HTR-8/SVneo (cell line): ENCODE measurements around the gene SCRT2.
"Not testable (repeated sequence)": the region's sequence is repeated elsewhere in the genome, so short reads cannot be mapped to it uniquely, and the experiment has no call there.

Source experiments
- DNase-seq: peaks from one replicate; pipeline ENCODE4 v3.0.0; 2011; ENCODE audit warnings: low spot score, mixed read lengths; ENCODE audit not compliant: insufficient read length
- FAIRE-seq: peaks from 2 replicates; lab custom pipeline; 2011; peaks lifted over from hg19 to GRCh38; lab: Jason Lieb, UNC

Gene SCRT2

GRCh38 chr20:655726-656624, 19.6 kb downstream of the SCRT2 start:
- FAIRE-seq (no peak), DNase-seq (no peak)

DNA sequence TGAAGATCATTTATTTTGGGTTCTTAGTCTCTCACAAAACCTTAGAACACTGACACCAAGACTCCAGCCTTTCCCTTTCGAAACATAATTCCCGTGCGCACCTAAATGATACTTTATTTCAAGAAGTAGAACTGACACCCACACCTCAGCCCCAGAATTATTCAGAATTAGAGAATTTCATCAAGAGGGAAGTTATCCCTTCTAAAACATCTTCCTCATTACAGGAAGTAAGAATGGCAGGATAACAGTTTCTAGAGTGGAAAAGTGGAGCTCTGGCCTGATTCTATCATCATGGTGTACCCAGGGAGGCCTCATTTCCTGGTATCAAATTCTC, 21.2 kb downstream of the SCRT2 start:
- FAIRE-seq (no peak), DNase-seq (no peak)

DNA sequence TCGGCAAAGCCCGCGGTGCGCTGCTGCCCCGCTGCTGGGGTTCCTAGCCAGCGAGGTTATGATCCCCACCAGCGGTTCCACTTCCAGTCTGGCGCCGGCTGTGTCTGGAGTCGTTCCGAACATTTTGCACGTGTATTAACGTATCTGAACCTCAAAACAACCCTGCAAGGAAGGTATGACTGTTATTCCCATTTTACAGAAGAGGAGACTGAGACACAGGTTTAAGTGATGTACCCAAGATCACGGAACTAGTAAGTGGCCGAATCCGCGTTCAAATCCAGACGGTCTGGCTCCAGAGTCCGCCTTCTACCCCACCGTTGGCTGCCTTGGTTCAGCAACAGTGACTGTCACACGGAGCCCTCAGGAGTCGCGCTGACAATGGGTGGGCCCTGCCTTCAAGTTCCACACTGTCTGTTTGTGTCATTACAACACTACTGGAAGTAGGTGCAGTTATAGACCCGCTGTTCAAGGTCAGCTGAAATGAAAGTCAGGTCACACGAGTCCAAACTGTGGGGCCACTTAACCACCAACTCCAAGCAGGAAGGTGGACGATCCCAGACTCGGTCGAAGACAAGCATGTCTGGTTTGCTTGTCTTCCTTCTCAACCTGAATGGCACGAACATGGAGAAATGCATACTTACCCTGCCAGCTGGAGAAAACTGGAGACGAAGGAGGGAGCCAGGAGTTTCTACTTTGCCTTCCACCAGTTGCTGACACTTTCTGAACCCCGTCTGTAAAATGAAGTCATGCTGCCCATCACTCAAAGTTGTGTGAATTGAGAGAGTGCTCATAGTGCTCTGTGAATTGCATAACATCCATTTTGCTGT, 21.8 kb downstream of the SCRT2 start:
- FAIRE-seq = no peak
- DNase-seq = no peak

GRCh38 chr20:653110-653589, 22.5 kb downstream of the SCRT2 start, which contains the start of gene SRXN1:
Gene SRXN1 (minus strand): TSS chr20:653200. CDS start chr20:653185, 15 bp downstream.
- DNase-seq (peak; percentile 93), FAIRE-seq (peak; percentile 42)

- peak; percentile 43 for DNase-seq
- FAIRE-seq = no peak
Measured at GRCh38 chr20:652615-653109, 22.9 kb downstream of the SCRT2 start.

GRCh38 chr20:651713-652614, 23.6 kb downstream of the SCRT2 start:
- no peak for DNase-seq
- no peak for FAIRE-seq

- FAIRE-seq (no peak), DNase-seq (no peak)
Measured at GRCh38 chr20:650954-651353, 24.6 kb downstream of the SCRT2 start.

- FAIRE-seq (no peak), DNase-seq (no peak)
Measured at GRCh38 chr20:650281-650680, 25.3 kb downstream of the SCRT2 start.

GRCh38 chr20:647479-648019, 28.1 kb downstream of the SCRT2 start:
- FAIRE-seq (no peak), DNase-seq (no peak)

GRCh38 chr20:646868-647233, 28.8 kb downstream of the SCRT2 start:
- DNase-seq = no peak
- no peak for FAIRE-seq

DNA sequence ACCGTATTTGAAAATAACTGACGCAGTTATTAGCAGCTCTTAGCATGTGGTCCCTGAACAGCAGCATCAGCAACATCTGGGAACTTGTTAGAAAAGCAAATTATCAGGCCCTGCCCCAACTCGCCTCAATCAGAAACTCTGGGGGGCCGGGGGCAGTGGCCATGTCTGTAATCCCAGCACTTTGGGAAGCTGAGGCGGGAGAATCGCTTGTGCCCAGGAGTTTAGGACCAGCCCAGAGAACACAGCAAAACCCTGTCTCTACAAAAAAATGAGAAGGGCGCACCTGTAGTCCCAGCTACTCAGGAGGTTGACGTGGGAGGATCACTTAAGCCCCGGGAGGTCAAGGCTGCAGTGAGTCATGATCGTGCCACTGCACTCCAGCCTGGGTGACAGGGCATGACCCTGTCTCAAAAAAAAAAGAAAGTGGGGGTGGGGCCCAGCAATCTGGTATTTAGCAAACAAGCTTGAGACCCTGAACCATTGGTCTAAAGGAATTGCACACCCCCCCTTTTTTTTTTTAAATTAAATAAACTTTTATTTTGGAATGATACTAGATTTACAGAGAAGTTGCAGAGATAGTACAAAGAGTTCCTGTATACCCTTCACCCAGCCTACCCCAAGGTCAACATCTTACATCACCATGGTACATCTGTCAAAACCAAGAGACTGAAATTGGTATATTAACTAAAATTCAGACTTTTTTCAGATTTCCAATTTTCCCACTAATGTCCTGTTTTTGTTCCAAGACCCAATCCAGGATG, 29.3 kb downstream of the SCRT2 start:
- FAIRE-seq = no peak
- no peak for DNase-seq

DNA sequence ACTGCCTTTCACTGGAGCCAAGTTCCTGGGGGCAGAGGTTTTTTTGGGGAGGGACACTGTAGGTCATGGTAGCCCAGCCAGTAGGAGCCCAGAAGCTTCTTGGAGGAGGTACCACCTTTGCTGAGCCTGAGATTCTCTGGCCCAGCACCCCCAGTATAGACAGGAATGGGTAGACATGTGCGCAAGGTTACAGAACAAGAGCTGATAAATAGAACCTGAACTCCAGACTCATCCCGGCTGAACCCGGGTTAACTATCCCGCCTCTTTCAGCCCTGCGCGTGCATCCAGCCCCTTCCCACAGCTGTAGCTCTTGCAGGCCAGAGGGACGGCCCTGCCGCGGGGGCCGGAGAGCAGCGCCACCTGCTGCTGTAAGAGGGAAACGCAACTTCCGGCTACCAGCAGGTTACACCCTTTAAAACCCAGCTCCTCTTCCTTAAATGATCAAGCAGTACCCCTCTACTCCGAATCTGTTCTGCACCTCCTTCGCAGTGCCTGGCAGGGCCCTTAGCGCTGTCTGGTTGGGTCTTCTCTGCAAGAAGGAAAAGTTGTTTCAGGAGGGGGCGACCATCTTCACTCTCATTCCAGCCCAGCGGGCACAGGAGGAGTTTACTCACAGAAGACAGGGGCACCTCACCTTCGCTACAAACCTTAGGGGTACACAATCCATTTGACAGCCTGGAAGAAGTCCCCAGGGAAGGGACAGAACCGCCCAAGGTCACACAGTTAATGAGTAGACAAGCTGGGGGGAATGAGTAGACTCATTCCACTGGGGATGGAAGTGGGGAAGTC, 30.1 kb downstream of the SCRT2 start:
- peak; percentile 85 for DNase-seq
- peak; percentile 77 for FAIRE-seq

GRCh38 chr20:644692-645317, 30.8 kb downstream of the SCRT2 start:
- FAIRE-seq (no peak), DNase-seq (no peak)

GRCh38 chr20:642398-643174, 33.0 kb downstream of the SCRT2 start:
- no peak for DNase-seq

DNA sequence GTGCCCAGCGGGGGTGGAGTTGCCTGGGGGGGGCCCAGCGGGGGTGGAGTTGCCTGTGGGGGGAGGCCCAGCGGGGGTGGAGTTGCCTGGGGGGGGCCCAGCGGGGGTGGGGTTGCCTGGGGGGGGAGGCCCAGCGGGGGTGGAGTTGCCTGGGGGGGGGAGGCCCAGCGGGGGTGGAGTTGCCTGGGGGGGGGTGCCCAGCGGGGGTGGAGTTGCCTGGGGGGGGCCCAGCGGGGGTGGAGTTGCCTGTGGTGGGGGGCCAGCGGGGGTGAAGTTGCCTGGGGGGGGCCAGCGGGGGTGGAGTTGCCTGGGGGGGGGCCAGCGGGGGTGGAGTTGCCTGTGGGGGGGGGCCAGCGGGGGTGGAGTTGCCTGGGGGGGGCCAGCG, 33.6 kb downstream of the SCRT2 start:
- not testable (repeated sequence) for FAIRE-seq, DNase-seq

More at GRCh38 chr20:642398-643174, 33.0 kb downstream of the SCRT2 start:
- no peak for FAIRE-seq

DNA sequence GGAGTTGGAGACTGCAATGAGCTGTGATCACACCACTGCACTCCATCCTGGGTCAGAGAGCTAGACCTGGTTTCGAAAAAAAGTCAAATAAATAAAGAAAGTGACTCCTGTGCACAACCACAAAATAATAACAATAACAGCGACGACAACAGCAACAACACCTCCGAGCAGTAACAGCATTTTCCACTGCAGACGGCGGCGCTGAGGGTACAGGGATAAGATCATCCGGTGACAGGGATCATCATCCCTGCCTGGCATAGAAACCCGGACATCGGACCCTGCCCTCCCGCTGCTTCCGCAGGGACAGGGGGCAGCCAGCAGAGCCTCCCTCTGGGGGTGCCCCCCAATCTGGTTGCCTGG, 34.1 kb downstream of the SCRT2 start:
- FAIRE-seq = no peak
- peak; percentile 54 for DNase-seq
